Activated CD4-positive, alpha-beta T cell treated with anti-CD3 and anti-CD28 coated beads, Interleukin-2, amount 50 U/mL, for 4 hours (primary cell): ENCODE measurements around the gene WDR4.
"Not testable (repeated sequence)": the region's sequence is repeated elsewhere in the genome, so short reads cannot be mapped to it uniquely, and the experiment has no call there.

Experiments used
- DNase-seq, 2 experiments: peaks; one replicate each; pipeline ENCODE4 v3.0.0-alpha.2; 2020

The WDR4 gene

DNA sequence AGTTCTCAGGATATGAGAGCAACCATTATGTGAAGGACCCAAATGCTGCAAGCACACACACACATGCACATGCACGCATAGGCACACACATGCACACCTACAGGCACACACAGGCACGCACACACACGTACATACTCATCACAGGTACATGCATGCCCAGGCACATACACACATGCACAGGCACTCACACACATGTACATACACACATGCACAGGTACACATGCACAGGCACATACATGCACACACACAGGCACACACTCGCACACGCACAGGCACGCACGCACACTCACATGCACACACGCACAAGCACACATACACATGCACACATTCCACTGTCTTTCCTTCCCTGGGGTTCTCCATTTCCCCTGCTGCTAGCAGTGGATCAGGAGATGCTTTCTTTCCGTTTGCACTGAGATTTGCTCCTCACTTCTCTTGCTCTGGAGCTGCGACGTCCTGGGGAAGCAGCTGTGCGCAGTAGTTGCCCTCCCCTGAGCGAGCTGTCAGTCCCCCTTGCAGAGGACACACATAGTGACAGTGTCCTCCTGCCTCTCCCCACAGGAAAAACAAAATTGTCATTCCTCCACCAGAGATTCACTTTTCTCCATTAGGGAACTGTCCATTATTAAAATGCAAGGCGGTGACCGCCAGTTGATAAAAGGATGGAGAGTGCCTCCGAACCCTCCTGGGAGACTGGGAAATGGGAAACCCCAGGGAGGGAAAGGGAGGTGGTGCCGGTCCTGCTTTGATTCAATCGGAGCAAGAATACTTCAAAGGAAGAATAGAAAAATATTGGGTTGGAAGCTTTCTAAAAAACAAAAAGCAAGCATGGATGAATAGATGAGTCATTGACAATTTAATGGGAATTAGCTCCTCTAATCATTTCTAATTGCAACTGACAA is 69.5 kb downstream of the WDR4 start:
- DNase-seq, result no peak

DNA sequence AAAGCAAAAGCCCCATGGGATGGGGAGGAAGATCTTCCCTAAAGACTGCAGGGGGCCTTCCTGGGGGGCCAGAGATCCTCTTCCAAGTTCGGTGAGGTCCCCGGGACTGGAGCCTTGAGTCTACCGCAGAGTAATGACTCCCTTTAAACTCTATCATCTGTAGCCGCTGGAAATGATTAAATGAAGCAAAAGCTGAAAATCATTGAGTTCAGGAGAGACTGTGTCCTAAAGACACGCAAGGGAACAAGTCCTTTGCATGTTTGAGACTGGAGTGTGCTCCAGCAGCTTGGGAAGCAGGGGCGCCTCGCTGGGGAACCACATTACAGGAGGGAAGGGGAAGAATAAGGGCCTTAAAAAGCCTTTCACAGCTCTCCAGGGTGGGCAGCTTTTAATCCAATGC is 70.2 kb downstream of the WDR4 start:
- no peak for DNase-seq

DNA sequence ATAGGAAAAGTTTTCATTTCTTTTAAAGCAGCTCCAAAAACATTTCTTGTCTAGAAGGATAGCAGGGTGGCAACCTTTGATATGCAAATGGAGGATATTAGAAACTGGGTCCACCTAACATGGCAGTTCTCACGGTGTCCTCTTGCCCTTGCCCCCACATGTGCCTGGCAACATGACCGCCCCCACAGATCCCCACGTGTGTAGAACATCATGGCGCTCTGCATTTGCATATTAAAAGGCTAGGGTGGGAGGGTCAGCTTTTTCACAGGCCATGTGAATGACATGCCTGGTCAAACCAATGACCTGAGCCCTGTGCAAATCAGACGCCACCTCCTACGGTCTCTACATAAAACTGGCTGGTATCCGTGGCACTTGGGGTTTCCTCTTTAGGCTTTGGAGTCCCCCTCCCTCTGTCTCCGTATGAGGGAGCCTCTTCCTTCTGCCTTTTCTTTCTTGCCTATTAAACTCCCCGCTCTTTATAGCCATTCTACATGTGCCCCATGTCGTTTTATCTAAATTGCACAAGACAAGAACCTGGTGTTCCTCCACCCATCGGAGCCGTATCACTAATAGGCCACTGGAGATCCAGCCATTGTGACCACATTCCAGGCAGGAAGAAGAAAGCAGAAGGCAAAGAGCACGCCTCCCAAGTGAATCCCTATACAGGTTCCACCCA is 71.3 kb downstream of the WDR4 start:
- DNase-seq, result no peak

DNA sequence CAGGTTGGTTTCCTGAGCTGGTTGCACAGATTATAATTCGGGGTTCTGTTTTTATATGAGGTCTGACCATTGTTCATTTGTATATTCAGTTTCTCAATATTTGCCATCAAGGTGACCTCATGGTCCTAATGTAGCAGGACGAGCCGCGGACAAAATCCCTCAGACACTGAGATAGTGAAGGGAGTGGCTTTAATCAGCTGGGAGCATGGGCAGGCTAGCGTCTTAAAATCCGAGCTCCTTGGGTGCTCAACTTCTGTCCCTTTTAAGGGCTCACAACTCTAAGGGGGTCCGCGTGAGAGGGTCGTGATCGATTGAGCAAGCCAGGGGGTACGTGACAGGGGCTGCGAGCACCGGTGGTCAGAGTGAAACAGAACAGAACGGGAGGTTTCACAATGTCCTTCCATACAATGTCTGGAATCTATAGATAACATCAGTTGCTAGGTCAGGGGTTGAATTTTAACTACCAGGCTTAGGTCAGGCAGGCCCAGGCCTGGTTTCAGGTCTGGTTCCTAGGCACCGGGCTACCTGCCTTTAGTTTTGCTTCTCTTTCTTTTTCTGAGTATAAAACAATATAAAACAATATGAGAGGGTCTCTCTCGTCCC is 71.9 kb downstream of the WDR4 start:
- not testable (repeated sequence) for DNase-seq

DNA sequence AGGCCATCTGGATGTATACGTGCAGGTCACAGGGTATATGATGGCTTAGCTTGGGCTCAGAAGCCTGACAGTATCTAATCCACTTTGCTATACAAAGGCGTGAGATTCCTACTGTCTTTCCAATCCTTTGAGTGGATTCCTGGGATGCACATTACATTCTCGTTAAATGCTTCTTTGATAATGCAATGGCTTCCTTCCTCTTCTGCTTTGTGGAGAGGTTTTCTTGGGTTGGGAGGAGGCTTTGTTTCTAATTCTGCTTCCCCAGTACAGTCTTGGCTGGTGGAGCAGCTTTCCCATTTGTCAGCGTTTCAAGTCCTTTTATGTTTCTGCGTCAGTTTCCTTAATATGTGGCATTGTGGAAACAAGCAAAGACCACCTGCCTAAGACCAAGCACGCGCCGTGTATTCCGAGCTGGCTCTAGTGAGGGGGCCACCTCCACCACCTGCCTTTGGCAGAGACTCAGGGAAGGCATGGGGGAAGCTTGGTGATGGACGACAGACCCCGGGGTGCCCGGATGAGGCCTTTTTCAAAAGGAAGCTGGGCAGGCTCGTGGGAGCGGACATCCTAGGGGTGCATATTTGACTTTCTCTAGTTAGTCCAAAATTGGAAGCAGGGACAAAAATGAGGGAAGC is 72.7 kb downstream of the WDR4 start:
- DNase-seq, result no peak

DNA sequence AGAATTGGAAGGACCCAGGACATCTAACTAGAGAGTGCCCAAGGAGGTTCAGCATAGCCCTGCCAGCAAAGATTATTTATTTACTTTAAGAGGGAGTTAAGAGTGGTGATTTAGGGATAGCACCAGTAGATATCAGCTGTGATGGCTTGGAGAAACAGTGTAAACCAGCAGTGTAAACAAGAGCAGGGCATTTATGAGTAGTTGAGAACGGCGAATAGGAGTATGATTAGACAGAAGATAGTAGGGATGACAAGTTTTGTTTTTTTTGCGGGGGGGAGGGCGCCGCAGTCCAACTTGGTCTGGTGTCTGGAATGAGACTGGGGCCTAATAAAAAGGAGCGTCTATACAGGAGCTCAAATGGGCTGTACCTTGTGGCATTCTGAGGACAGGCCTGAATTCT is 77.7 kb downstream of the WDR4 start:
- DNase-seq, result not testable (repeated sequence)

DNA sequence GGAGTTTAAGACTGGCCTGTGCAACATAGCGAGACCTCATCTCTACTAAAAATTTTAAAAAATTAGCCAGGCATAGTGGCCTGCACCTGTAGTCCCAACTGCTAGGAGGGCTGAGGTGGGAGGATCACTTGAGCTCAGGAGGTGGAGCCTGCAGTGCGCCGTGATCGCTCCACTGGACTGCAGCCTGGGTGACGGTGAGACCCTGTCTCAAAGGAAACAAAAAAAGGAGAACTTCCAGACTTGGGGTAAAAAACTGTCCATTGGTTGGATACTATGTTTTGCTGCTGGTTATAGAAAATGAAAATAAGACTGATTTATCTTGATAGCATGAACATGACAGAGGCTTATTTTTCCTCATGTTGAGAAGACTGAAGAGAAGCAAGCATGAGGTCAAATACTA is 79.4 kb downstream of the WDR4 start:
- DNase-seq, result no peak

DNA sequence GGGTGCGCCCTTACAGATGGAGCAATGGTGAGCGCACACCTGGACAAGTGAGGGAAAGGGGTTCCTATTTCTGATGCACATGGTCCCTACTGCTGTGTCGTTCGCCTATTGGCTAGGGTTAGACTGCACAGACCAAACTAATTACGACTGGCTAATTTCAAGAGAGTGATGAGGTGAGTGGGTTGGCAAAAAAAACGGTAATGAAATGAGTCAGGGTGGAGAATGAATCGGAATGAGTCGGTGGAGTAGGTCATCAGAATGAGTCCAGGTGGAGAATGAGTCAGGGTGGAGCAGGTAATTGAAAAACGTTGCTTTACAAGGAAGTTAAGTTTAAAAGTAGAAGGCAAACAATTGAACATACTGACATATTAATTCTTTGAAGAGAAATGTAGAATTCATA is 79.8 kb downstream of the WDR4 start:
- no peak for DNase-seq
